GM12878 (cell line): ENCODE results near the gene ZSCAN22. TPM values are rescaled to one million over a fixed set of nuclear protein-coding genes. Genes with fewer than 3 reads are reported as not detected.

ENCODE experiments used
- ATAC-seq: fragments of 200-7000 bp; cut with Tn5 transposase; 3 replicates; pipeline ENCODE4 v1.9.1; 2020; ENCODE audit warnings: mild to moderate bottlenecking, moderate library complexity
- BruUV-seq: library from RNA; stranded (reverse); fragments of 400-500 nt; replicated peaks from 2 replicates; lab custom pipeline; 2021; lab: Mats Ljungman, UMichigan
- CTCF ChIA-PET: fragments of 300-600 bp; sonication (Branson Sonifier 250); formaldehyde crosslinking; extraction: SDS; loops from one replicate; lab custom pipeline; 2021; ENCODE audit warnings: inconsistent platforms; lab: Yijun Ruan, JAX
- POLR2A ChIA-PET: fragments of 350-600 bp; formaldehyde crosslinking; extraction: SDS; loops from one replicate; lab custom pipeline; 2021; ENCODE audit warnings: inconsistent platforms; lab: Charles Lee
- RAD21 ChIA-PET: fragments of 300-600 bp; sonication (Branson Sonifier 250); formaldehyde crosslinking; loops from one replicate; lab custom pipeline; 2023; ENCODE audit warnings: antibody characterized with exemption; ENCODE audit not compliant: unreplicated experiment; lab: Charles Lee
- SMC1A ChIA-PET: fragments of 300-600 bp; sonication (Branson Sonifier 250); formaldehyde crosslinking; loops from one replicate; lab custom pipeline; 2023; ENCODE audit not compliant: unreplicated experiment, uncharacterized antibody; lab: Charles Lee
- DNase-seq: peaks from one replicate; pipeline ENCODE4 v3.0.0-alpha.2; 2011; ENCODE audit warnings: low read depth, low spot score
- FAIRE-seq: peaks from 3 replicates; lab custom pipeline; 2011; peaks lifted over from hg19 to GRCh38; lab: Jason Lieb, UNC
- H2AFZ ChIP-seq: 2 replicates; pipeline ENCODE4 v1.6.0; 2011; ENCODE audit warnings: low read depth, low read length, control low read depth; ENCODE audit not compliant: control insufficient read depth
- H3K27ac ChIP-seq: 2 replicates; pipeline ENCODE4 v1.5.1; 2011; ENCODE audit warnings: control low read depth; ENCODE audit not compliant: control insufficient read depth, insufficient read depth
- H3K27me3 ChIP-seq, 2 experiments: replicated peaks in 1 of 2; 2 replicates each; pipeline versions ENCODE4 v1.6.0 to v1.6.1; 2011; ENCODE audit warnings: low read length in 1 of 2; ENCODE audit not compliant: control insufficient read depth in 2 of 2, insufficient read depth in 2 of 2
- H3K36me3 ChIP-seq, 2 experiments: 2 replicates each; pipeline ENCODE4 v1.5.1; 2011; ENCODE audit warnings: low read length in 1 of 2; ENCODE audit not compliant: control insufficient read depth in 2 of 2, insufficient read depth in 2 of 2
- H3K4me1 ChIP-seq: 2 replicates; pipeline ENCODE4 v1.6.1; 2011; ENCODE audit warnings: mild to moderate bottlenecking, low read length, moderate library complexity, mixed read lengths; ENCODE audit not compliant: control insufficient read depth, insufficient read depth
- H3K4me2 ChIP-seq: 2 replicates; pipeline ENCODE4 v1.6.0; 2011; ENCODE audit warnings: control low read depth; ENCODE audit not compliant: control insufficient read depth, insufficient read depth
- H3K4me3 ChIP-seq: fragments of 200-600 bp; sonication (generic); 2 replicates; pipeline ENCODE4 v1.5.1; 2016
- H3K79me2 ChIP-seq: 2 replicates; pipeline ENCODE4 v1.6.0; 2011; ENCODE audit warnings: low read length; ENCODE audit not compliant: control insufficient read depth, insufficient read depth
- H3K9ac ChIP-seq: 2 replicates; pipeline ENCODE4 v1.8.0; 2011; ENCODE audit warnings: low read length, control low read depth, mixed read lengths; ENCODE audit not compliant: control insufficient read depth, insufficient read depth
- H3K9me3 ChIP-seq: replicated peaks from 3 replicates; pipeline ENCODE4 v1.5.1; 2011; ENCODE audit warnings: mild to moderate bottlenecking, low read length; ENCODE audit not compliant: control insufficient read depth, insufficient read depth
- H4K20me1 ChIP-seq: 2 replicates; pipeline ENCODE4 v1.6.0; 2011; ENCODE audit not compliant: control insufficient read depth, insufficient read depth
- E4F1 ChIP-seq: fragments of 450-650 bp; IDR thresholded peaks from 2 replicates; pipeline ENCODE4 v1.6.1; 2018; ENCODE audit warnings: borderline replicate concordance, mild to moderate bottlenecking; ENCODE audit not compliant: partially characterized antibody
- EGR1 ChIP-seq, 2 experiments: IDR thresholded peaks; 1 replicate in 1 of 2; 2 replicates in 1 of 2; pipeline ENCODE4 v1.6.1; 2011 to 2012; ENCODE audit warnings: low read depth in 2 of 2, low read length in 2 of 2, borderline replicate concordance in 1 of 2, mild to moderate bottlenecking in 1 of 2, moderate library complexity in 1 of 2
- ESRRA ChIP-seq: IDR thresholded peaks from 2 replicates; pipeline ENCODE4 v1.6.1; 2012; ENCODE audit warnings: mild to moderate bottlenecking, low read length, improper control_type of control experiment
- IRF5 ChIP-seq: fragments of 450-650 bp; IDR thresholded peaks from 2 replicates; pipeline ENCODE4 v1.6.1; 2017; ENCODE audit warnings: borderline replicate concordance
- KDM1A ChIP-seq: fragments of 200-600 bp; sonication (generic); IDR thresholded peaks from 2 replicates; pipeline ENCODE4 v1.6.1; 2016; ENCODE audit warnings: borderline replicate concordance
- NKRF ChIP-seq: fragments of 450-650 bp; conservative IDR thresholded peaks from 2 replicates; pipeline ENCODE4 v1.6.1; 2017; ENCODE audit warnings: mild to moderate bottlenecking, moderate library complexity
- PAX5 ChIP-seq: IDR thresholded peaks from 2 replicates; pipeline ENCODE4 v1.6.1; 2011; ENCODE audit warnings: low read depth, low read length, borderline replicate concordance
- RAD21 ChIP-seq: IDR thresholded peaks from 2 replicates; pipeline ENCODE4 v1.6.1; 2011; ENCODE audit warnings: mild to moderate bottlenecking, low read depth, low read length, moderate library complexity; ENCODE audit not compliant: insufficient read depth
- RBBP5 ChIP-seq: fragments of 200-600 bp; sonication (generic); conservative IDR thresholded peaks from 2 replicates; pipeline ENCODE4 v1.6.1; 2016
- SUZ12 ChIP-seq: fragments of 200-600 bp; sonication (generic); IDR thresholded peaks from one replicate; pipeline ENCODE4 v1.6.1; 2018; ENCODE audit warnings: antibody characterized with exemption, mild to moderate bottlenecking; ENCODE audit not compliant: unreplicated experiment
- ZNF592 ChIP-seq: fragments of 450-650 bp; IDR thresholded peaks from 2 replicates; pipeline ENCODE4 v1.6.1; 2017; ENCODE audit warnings: mild to moderate bottlenecking, moderate library complexity
- WGBS: methylation state at CpG from one replicate; pipeline ENCODE4 v1.1.6; 2016; ENCODE audit warnings: low lambda C conversion rate; ENCODE audit not compliant: insufficient replicate concordance, insufficient coverage; ENCODE audit errors: missing lambda C conversion rate; 5-methylcytosine and 5-hydroxymethylcytosine counted together
- in situ Hi-C: fragments of 300-500 bp; cut with MboI; formaldehyde crosslinking; loops from 9 replicates; pipeline ENCODE4 v1.14.3; 2018; ENCODE audit warnings: mixed read lengths
- intact Hi-C: fragments of 100-400 bp; cut with micrococcal nuclease; formaldehyde crosslinking; loops from one replicate; pipeline ENCODE4 v1.14.2; 2022; ENCODE audit not compliant: unreplicated experiment
- polyA plus RNA-seq, 11 experiments: library from polyadenylated mRNA; depleted of rRNA in 4 of 11; unstranded in 6 of 11; stranded (reverse) in 5 of 11; fragments of >200 nt; fragmentation: Nextera tagmentation in 4 of 11; fragmentation: Illumina TruSeq in 1 of 11; extraction: Ambion mirVana in 4 of 11; extraction: Trizol in 1 of 11; gene quantifications; 1 replicate in 1 of 11; 2 replicates in 10 of 11; pipeline versions ENCODE4 v1.2.1 to v1.2.3, GENCODE V29; 2011 to 2016; ENCODE audit warnings: inconsistent platforms in 2 of 11, missing spikeins in 2 of 11, low read depth in 1 of 11
- total RNA-seq, 4 experiments: library from RNA; depleted of rRNA in 3 of 4; stranded (reverse); fragments of >200 nt in 3 of 4; fragmentation: Illumina TruSeq in 1 of 4; extraction: Trizol in 1 of 4; gene quantifications; 2 replicates each; pipeline versions ENCODE4 v1.2.1 to v1.2.3, GENCODE V29; 2013 to 2021

The ZSCAN22 gene
- total and polyA plus RNA-seq, 10 of the 15 experiments (the other 5 are each of a cell fraction or from before 2014, with no cell fraction given): 0.49 to 3.9 (median 2.6) TPM

GRCh38 chr19:58328999-58329398, 2.2 kb downstream of the ZSCAN22 start (continued):
- TF ChIP-seq RBBP5 (no peak), E4F1 (no peak)
- TF ChIP-seq, all 136 proteins: peak for 4

GRCh38 chr19:58330458-58330857, 3.7 kb downstream of the ZSCAN22 start:
- ChIA-PET POLR2A (interaction anchor here (0.5 to 0.7 kb wide), 2 partner anchors 82 to 414 kb away, joined by 3 to 4 read pairs; no protein-coding TSS in a partner anchor), SMC1A (no interaction called here), CTCF (interaction anchor here (0.7 kb wide), 1 partner anchor 21 kb away, joined by 3 read pairs; no protein-coding TSS in a partner anchor), RAD21 (interaction anchor here (1.3 kb wide), 1 partner anchor 32 kb away, joined by 4 read pairs; the partner anchor contains the start of gene ZNF497)
- H3K9me3 ChIP-seq: no peaks in the 10 kb centered on the region
- FAIRE-seq (no peak), DNase-seq (no peak), ATAC-seq (no peak)
- no peak overlapping the region for H3K27ac ChIP-seq
- TF ChIP-seq SUZ12 (no peak), NKRF (no peak), IRF5 (no peak), PAX5 (no peak), RAD21 (no peak), EGR1 (IDR thresholded peaks at IDR 0.05; ENCODE audit: borderline replicate concordance in 1 of 2, low read depth in 2 of 2, low read length in 2 of 2) (no peak), ESRRA (no peak), KDM1A (no peak), ZNF592 (no peak)
- intact Hi-C loops: no loop called here
- no peaks in the 10 kb centered on the region for H3K27me3 ChIP-seq
- H3K79me2 ChIP-seq: peaks cover 21% of the 10 kb centered on the region
- H3K4me3 ChIP-seq: no peak overlapping the region
- peaks cover 5% of the 10 kb centered on the region for H3K4me1 ChIP-seq
- WGBS: 100% methylated on average over 4 of the region's 4 CpGs
- no peak overlapping the region for H3K4me2 ChIP-seq
- no peak overlapping the region for H3K9ac ChIP-seq
- no peaks in the 10 kb centered on the region for H4K20me1 ChIP-seq
- no TSS peak for BruUV-seq
- in situ Hi-C loops: no loop called here
- no peak overlapping the region for H2AFZ ChIP-seq
- H3K36me3 ChIP-seq: peaks cover 2 to 4% of the 10 kb centered on the region in 2 experiments; a peak in 1 of 4 replicates
